Panc1 (cell line): Measurements from ENCODE around the gene DOCK4. TPM values are rescaled to one million over a fixed set of nuclear protein-coding genes. Genes with fewer than 3 reads are reported as not detected.

ENCODE experiments used
- ATAC-seq: fragments of 200-7000 bp; cut with Tn5 transposase; 2 replicates; pipeline ENCODE4 v1.9.1; 2020; ENCODE audit warnings: mild to moderate bottlenecking, moderate library complexity
- BruUV-seq: library from RNA; stranded (reverse); fragments of 400-500 nt; replicated peaks from 2 replicates; lab custom pipeline; 2021; lab: Mats Ljungman, UMichigan
- CTCF ChIA-PET: fragments of 300-600 bp; sonication (Branson Sonifier 250); formaldehyde crosslinking; loops from one replicate; lab custom pipeline; 2022; ENCODE audit warnings: antibody characterized with exemption; lab: Charles Lee
- POLR2A ChIA-PET: fragments of 300-600 bp; sonication (Branson Sonifier 250); formaldehyde crosslinking; loops from one replicate; lab custom pipeline; 2022; ENCODE audit warnings: antibody characterized with exemption; lab: Charles Lee
- DNase-seq: peaks from one replicate; pipeline ENCODE4 v3.0.0-alpha.2; 2010; ENCODE audit warnings: low read depth, low spot score
- H3K27ac ChIP-seq: 2 replicates; pipeline ENCODE4 v1.5.1; 2011; ENCODE audit warnings: mild to moderate bottlenecking, low read length, inconsistent platforms
- H3K27me3 ChIP-seq: fragments of 200-500 bp; sonication (Bioruptor generic); 2 replicates; pipeline ENCODE4 v1.6.0; 2014; ENCODE audit warnings: low read length, inconsistent platforms; ENCODE audit not compliant: control insufficient read depth, insufficient read depth
- H3K36me3 ChIP-seq: fragments of 200-500 bp; sonication (Bioruptor generic); 2 replicates; pipeline ENCODE4 v1.5.1; 2014; ENCODE audit warnings: inconsistent platforms, mild to moderate bottlenecking, low read length, moderate library complexity; ENCODE audit not compliant: control insufficient read depth, insufficient read depth
- H3K4me1 ChIP-seq: 2 replicates; pipeline ENCODE4 v1.5.1; 2011; ENCODE audit warnings: inconsistent platforms, mild to moderate bottlenecking, low read length, moderate library complexity; ENCODE audit not compliant: control insufficient read depth, insufficient read depth
- H3K4me3 ChIP-seq, 2 experiments: 2 replicates each; pipeline ENCODE4 v1.5.1; 2011 to 2012; ENCODE audit warnings: low read depth in 2 of 2, low read length in 2 of 2, mild to moderate bottlenecking in 2 of 2, inconsistent platforms in 1 of 2, moderate library complexity in 1 of 2
- H3K9me3 ChIP-seq: fragments of 200-500 bp; sonication (Bioruptor generic); 2 replicates; pipeline ENCODE4 v1.5.1; 2014; ENCODE audit warnings: low read depth, mild to moderate bottlenecking, inconsistent platforms, low read length, moderate library complexity; ENCODE audit not compliant: control insufficient read depth, insufficient read depth
- CTCF ChIP-seq: fragments of 450-650 bp; IDR thresholded peaks from 2 replicates; pipeline ENCODE4 v1.5.1; 2017; ENCODE audit warnings: mild to moderate bottlenecking
- POLR2AphosphoS5 ChIP-seq: IDR thresholded peaks from 2 replicates; pipeline ENCODE4 v1.6.1; 2012; ENCODE audit warnings: mild to moderate bottlenecking, low read depth, low read length, moderate library complexity
- REST ChIP-seq, 2 experiments: IDR thresholded peaks; 2 replicates each; pipeline ENCODE4 v1.6.1; 2011 to 2012; ENCODE audit warnings: low read depth in 2 of 2, control low read depth in 1 of 2, low read length in 1 of 2, mild to moderate bottlenecking in 1 of 2, moderate library complexity in 1 of 2; ENCODE audit not compliant: insufficient read depth in 1 of 2
- SIN3A ChIP-seq: IDR thresholded peaks from 2 replicates; pipeline ENCODE4 v1.6.1; 2012; ENCODE audit warnings: low read depth, mild to moderate bottlenecking, low read length, moderate library complexity, borderline replicate concordance; ENCODE audit not compliant: insufficient read depth
- TCF7L2 ChIP-seq: IDR thresholded peaks from 2 replicates; pipeline ENCODE4 v1.6.1; 2011; ENCODE audit warnings: mild to moderate bottlenecking, low read depth, low read length, inconsistent platforms
- in situ Hi-C: cut with HindIII; loops from 2 replicates; pipeline ENCODE4 v1.10.0; 2016; ENCODE audit warnings: low sequenced_read_pairs, low pct_unique_long_range_greater_than_20kb
- intact Hi-C: fragments of 100-400 bp; cut with micrococcal nuclease; formaldehyde crosslinking; loops from one replicate; pipeline ENCODE4 v1.10.0; 2022; ENCODE audit not compliant: unreplicated experiment
- total RNA-seq: library from RNA; stranded (reverse); gene quantifications from one replicate; pipeline ENCODE4 v1.2.1, GENCODE V29; 2021; ENCODE audit not compliant: unreplicated experiment

Gene DOCK4
- total RNA-seq, 1 experiment from 2014 or later: 10.8 TPM

GRCh38 chr7:112232212-112232978 is 26.2 kb upstream of the DOCK4 start:
- ChIA-PET CTCF (no interaction called here), POLR2A (no interaction called here)
- H3K27ac ChIP-seq: no peak overlapping the region
- TF ChIP-seq TCF7L2 (no peak), CTCF (no peak), REST (IDR thresholded peaks at IDR 0.05; ENCODE audit: insufficient read depth in 1 of 2, low read depth in 2 of 2, low read length in 1 of 2) (no peak), SIN3A (no peak), POLR2AphosphoS5 (no peak)
- no peaks in the 10 kb centered on the region; the same call in 1 of the 2 replicates for H3K4me1 ChIP-seq
- H3K4me3 ChIP-seq: no peak overlapping the region
- ATAC-seq (no peak), DNase-seq (no peak)
- in situ Hi-C loops: no loop called here
- no TSS peak for BruUV-seq
- H3K9me3 ChIP-seq: peaks cover 3% of the 10 kb centered on the region; the same call in 1 of the 2 replicates
- H3K36me3 ChIP-seq: no peaks in the 10 kb centered on the region
- intact Hi-C loops: no loop called here
- no peaks in the 10 kb centered on the region for H3K27me3 ChIP-seq

GRCh38 chr7:112228632-112229031 is 22.4 kb upstream of the DOCK4 start:
- no peak for ATAC-seq
- H3K4me1 ChIP-seq: no peaks in the 10 kb centered on the region; the same call in 1 of the 2 replicates
- no peaks in the 10 kb centered on the region for H3K36me3 ChIP-seq
- ChIA-PET POLR2A (no interaction called here), CTCF (no interaction called here)
- H3K9me3 ChIP-seq: no peaks in the 10 kb centered on the region
- in situ Hi-C loops: no loop called here
- H3K4me3 ChIP-seq: no peak overlapping the region
- BruUV-seq: no TSS peak
- intact Hi-C loops: no loop called here
- H3K27me3 ChIP-seq: no peaks in the 10 kb centered on the region
- TF ChIP-seq POLR2AphosphoS5: no peak
- no peak for TF ChIP-seq SIN3A
- no peak for TF ChIP-seq CTCF
- TF ChIP-seq TCF7L2: no peak
- no peak for TF ChIP-seq REST (IDR thresholded peaks at IDR 0.05; ENCODE audit: insufficient read depth in 1 of 2, low read depth in 2 of 2, low read length in 1 of 2)
- DNase-seq: no peak
- H3K27ac ChIP-seq: no peak overlapping the region
